Esophagus muscularis mucosa (tissue), 3 donors: ENCODE results near the gene NXN.

Source experiments
- CTCF ChIP-seq, 3 experiments: fragments of 200-600 bp in 2 of 3; fragments of 450-650 bp in 1 of 3; sonication (generic) in 2 of 3; IDR thresholded peaks; one replicate each; pipeline ENCODE4 v1.5.1; 2017 to 2019; ENCODE audit warnings: antibody characterized with exemption in 3 of 3, mild to moderate bottlenecking in 2 of 3, moderate library complexity in 1 of 3
- POLR2A ChIP-seq: fragments of 450-650 bp; IDR thresholded peaks from one replicate; pipeline ENCODE4 v1.6.1; 2017; ENCODE audit warnings: antibody characterized with exemption, moderate library complexity, mild to moderate bottlenecking, low read depth
- POLR2AphosphoS5 ChIP-seq, 2 donors: sonication (generic); formaldehyde crosslinking; IDR thresholded peaks; one replicate each; pipeline ENCODE4 v1.6.1; 2017; ENCODE audit warnings: antibody characterized with exemption in 2 of 2

GRCh38 chr17:760371-760770 lies 219.2 kb downstream of the NXN start:
- no peak for TF ChIP-seq CTCF (IDR thresholded peaks at IDR 0.05)
- TF ChIP-seq POLR2A: no peak
- TF ChIP-seq POLR2AphosphoS5 (IDR thresholded peaks at IDR 0.05): no peak
